ENCODE data around the gene FOXL2NB.

GRCh38 chr3:138919325-138919724 lies 27.7 kb upstream of the FOXL2NB start:
- TF ChIP-seq CTCF (IDR thresholded peaks at IDR 0.05): no peak
- TF ChIP-seq POLR2A (IDR thresholded peaks at IDR 0.05): no peak

Measured in uterus (tissue), 2 donors.